HG03457 (cell line): ENCODE measurements around the gene KCNN2.

ENCODE experiments used
- ATAC-seq: cut with Tn5 transposase; IDR thresholded peaks from one replicate; pipeline ENCODE4 v1.9.1; 2021; ENCODE audit warnings: moderate number of reproducible peaks; ENCODE audit not compliant: unreplicated experiment

The KCNN2 gene

DNA sequence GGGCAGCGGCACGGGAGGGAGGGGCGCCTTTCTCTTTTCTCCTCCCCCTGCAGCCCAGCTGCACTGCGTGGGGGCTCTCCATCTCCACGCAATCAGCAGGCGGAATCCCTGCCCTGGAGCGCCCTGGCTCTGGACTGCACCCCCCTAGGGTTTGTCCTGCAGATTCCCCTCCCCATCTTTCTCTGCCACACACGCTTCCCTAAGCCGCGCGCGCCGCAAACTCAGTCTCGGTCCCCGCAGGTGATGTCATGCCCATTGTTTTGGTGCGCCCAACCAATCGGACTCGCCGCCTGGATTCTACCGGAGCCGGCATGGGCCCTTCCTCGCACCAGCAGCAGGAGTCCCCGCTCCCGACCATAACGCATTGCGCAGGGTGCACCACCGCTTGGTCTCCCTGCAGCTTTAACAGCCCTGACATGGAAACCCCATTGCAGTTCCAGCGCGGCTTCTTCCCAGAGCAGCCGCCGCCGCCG, at the start of gene KCNN2:
Gene KCNN2, plus strand, starts transcription at position 347 of the 473 bp plus-strand sequence. Its CDS starts 70 bp downstream, at position 417.
- no peak for ATAC-seq

DNA sequence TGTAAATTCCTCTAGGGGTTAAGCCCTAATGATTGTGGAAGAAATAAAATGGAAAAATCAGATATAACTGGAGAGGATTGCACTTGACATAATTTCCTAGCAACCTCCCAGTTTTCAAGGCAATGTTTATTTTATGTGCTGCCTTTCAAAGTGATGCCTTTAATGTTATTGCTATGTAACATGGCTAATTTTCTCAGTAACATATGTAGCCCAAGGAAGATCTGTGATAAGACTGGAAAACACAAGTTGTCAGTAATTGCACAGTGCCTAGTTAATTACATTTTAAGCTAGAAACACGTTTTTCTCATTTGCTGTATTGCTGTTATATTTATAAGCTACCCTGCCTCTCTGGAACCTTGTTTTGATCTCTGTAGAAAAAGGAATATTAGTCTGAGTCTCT, 49.2 kb upstream of the KCNN2 start:
- no peak for ATAC-seq

DNA sequence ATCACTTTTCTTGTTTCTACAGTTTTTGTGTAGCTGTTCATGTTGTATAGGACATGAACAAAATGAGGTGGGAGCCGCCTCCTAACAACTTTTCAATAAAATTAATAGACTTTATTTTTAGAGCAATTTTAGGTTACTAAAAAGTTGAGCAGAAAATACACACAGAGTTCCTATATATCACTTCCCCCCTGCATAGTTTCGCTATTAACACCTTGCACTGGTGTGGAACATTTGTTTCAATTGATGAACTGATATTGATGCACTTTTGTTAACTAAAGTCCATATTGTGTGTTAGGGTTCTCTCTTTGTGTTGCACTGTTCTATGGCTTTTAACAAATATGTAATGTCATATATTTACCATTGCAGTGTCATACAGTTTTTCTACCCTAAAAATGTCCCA, 47.8 kb upstream of the KCNN2 start:
- ATAC-seq, result no peak

DNA sequence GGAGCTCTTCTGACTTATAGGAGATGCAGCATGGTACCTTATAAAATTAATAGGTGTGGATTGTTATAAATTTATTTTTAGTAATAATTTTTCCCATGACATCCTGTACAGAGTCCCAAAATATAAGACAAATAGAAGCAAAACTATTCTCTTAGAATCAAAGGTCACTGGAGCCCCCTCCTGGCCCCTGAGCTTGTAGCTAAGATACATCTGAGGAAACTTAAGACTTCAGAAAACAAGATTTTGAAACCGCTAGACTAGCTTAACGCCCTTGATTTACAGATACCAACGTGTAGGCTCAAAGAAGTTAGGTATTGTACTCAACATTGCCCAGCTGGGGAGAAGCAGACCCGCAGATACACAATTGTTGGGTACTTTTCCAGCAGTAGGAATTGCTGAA, 45.7 kb upstream of the KCNN2 start:
- ATAC-seq, result no peak

DNA sequence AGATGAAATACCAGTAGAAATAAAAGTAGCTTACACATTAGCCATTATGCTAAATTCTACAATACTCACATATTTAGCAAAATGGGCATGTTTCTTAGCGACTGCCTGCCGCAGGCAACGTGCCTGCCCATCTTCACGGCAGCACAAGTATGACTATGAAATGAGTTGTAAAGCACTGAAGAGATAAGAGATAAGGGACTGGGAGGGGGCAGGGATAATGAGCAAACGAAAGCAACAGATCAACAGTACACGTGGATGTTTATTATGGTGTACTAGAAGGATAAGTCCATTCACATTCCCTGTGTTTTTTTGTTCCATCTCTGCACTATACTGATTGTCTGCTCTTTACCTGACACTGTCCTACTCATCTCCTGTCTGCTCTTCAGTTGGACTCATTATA, 44.1 kb upstream of the KCNN2 start:
- ATAC-seq, result no peak

DNA sequence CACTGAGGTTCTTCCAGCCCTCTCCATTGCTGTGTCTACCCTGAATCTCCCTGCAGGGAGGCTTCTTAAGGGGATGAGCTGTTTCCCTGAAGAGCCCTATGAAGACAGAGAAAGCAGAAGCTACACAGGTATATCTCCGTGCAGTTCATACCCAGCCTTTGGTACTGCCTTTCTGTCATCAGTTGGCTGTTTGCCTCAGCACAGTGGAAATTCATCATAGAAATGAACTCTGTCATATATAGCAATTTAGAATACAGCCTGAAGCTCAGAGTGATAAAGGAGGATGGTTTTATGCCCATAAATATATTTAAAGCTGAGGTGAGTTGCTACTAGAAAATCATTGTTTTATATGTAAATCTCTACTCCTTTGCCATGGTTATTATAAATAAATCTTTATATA, 42.6 kb upstream of the KCNN2 start:
- ATAC-seq, result no peak

DNA sequence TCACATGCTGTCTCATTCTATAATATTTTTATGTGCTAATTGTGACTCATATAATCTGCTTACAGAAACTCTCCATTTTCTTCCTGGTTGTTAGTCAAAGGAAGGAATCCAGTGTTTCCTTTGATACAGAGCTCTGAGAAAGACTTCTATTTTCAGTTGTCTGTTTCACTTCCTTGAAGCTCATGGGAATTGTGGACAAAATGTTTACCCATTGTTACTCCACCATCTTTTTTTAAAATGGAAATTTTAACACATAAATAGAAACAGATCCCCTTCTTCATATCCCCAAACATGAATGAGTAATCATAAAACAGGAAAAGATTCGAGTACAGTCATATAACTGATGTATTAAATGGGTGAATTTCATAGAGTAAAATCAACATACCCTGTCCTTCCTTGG, 42.0 kb upstream of the KCNN2 start:
- ATAC-seq, result no peak

DNA sequence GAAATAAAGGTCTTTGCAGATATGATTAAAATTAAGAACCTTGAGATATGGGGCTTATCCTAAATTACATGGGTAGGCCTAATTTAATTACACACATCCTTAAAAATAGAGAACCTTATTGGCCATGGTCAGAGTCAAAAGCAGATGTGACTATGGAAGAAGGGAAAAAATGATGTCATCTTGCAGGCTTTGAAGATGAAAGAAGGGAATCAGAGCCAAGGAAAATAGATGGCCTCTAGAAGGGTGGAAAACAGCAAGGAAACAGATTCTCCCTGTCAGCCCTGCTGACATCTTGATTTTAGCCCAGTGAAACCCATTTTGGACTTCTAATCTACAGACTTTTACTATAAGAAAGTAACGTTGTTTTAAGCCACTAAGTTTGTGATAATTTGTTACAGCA, 37.6 kb upstream of the KCNN2 start:
- no peak for ATAC-seq

DNA sequence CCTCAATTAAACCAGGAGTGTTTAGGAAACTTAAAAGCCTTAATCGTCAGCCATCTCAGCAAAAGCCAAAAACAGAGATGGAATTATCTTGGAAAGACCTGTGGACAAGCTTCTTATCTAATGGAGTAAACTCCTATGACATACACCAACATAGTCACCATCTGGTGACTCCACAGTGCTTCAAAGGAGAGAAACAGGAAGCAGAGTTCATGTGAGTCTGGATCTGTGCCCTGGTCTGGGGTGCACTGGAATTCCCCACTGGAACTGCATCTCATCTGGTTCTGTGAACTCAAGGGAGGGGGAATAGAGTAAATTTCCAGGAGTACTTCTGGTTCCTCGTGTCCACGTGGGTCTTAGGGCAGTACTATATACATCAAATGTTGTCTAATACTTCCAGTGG, 36.3 kb upstream of the KCNN2 start:
- no peak for ATAC-seq

DNA sequence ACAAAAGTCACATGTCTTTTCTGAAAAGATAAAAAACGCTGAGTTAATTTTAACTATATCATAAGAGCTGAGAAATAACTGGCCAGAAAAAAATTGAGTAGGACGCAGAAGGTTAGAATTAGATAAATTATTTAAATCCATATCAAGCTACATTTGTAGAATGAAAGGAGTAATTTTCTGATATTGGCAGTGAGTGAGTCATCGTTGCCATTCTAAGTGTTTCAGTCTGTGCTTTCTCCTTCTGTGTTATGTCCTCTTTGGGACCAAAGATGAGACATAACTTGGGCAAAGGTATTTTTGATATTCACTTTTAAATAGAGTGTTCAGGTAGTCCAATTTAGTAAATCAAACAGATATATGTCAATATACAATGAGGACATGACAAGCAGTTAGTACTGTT, 34.4 kb upstream of the KCNN2 start:
- ATAC-seq, result no peak

DNA sequence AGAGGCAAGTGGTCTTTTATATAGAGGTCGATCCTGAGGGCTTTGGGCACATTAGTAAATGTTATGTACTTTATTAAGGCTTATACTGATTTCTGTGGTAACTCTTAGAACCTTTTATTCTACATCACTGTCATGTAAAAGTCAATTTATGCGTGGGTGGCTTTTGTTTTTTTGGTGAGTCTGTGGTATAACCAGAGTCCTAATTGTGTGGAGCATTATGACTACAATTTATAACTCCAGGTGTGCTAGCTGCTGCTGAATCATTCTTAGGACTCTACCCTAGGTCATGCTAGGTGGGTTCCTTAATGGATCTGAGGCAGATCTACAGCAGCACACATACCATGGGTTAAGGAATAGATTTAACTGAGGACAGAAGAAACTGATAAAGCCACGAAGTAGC, 33.9 kb upstream of the KCNN2 start:
- ATAC-seq, result no peak

DNA sequence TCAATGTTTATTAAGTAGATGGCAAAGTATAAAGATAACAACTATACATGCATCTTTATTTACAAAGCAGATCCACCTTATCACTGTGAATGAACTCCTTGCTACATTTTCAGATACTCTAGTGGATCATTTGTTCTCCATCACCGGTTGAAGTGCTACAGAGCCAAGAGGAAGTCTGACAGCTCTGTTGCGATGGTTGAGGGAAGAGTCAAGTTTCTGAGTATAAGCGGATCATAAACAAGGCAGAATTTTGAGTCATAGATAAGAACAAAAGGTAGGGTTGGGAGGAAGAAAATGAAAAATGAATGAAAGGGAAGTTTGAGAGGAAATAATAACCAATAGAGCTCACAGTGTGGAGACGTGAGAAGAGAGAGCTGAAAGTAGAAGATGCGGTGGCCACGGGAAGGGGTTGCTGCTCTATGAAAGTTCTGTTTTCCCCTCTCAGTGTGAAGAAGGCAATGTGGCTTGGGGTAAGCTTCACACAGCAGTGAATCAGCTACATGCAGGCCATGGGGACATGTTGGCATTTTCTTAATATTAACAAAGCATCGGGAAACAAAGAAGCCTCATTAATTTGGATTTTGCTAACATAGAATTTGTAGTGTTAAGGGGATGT, 30.8 kb upstream of the KCNN2 start:
- no peak for ATAC-seq

DNA sequence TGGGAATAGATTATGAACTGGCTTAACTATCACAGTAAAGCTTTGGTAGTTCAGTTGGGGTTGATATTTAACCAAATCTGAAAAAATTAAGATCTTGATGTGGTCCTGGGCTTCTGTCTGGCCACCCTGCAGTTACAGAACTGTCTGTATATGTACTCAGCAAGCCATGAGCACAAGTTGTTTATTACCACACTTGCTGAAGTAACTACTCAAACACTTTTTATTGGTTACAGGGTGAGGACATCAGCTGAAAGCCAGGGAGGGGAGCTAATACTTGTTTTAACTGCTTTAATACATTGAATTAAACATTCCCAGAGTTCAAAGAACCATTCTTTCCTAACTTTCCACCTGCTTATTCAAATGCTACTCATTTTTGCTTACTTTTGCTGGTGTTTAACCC, 29.4 kb upstream of the KCNN2 start:
- no peak for ATAC-seq

DNA sequence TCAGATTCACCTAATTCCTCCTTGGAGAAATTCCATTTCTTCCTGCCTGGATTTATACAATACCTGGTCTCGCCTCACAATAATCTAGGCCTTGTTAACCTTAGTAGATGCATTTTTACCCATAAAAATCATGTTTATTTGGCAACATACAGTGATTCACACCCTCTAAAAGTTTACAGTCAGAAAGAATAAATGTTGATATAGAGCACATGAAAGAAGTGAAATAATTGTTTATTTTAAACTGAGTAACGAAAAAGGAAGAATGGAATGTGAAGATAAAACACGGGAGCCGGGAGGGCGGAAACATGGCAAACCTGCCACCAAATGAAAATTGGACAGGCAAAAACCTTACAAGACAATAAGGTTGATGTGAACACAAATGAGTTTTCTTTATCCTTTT, 28.9 kb upstream of the KCNN2 start:
- no peak for ATAC-seq

DNA sequence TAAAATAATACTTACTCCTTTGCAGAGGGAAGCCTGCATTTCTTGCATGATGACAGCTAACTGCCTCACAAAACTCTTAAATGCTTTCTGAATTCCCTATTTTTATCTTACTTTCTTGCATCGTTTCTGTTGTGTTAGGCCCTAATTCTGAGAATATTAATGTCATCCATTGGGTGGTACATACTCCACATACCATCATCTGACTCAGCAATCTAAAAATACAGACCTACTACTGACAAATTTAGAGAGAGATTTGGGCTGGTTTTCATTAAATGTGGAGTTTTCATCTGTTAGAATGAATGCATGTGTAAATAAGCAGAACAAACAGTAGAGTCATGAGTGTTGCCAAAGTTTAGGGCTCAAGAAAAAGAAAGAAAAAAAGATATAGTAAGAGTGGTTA, 26.5 kb upstream of the KCNN2 start:
- no peak for ATAC-seq

DNA sequence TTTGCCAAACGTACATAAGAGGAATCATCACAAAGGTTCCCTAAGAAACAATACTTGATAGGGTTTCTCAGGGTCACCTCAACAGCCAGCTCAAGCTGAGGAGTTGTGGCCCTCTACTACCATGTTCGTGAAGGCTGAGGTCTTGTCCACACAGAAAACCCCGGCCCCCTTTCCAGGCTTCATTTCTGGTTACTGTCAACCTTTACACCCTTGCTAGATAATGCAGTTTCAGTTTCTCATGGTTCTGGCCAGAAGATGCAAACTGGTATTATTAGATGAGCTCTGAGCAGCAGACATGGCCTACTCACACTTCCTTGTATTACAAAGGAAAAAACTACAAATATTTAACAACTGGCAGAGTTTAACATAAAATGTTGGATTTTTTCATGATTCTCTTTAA, 22.8 kb upstream of the KCNN2 start:
- no peak for ATAC-seq

DNA sequence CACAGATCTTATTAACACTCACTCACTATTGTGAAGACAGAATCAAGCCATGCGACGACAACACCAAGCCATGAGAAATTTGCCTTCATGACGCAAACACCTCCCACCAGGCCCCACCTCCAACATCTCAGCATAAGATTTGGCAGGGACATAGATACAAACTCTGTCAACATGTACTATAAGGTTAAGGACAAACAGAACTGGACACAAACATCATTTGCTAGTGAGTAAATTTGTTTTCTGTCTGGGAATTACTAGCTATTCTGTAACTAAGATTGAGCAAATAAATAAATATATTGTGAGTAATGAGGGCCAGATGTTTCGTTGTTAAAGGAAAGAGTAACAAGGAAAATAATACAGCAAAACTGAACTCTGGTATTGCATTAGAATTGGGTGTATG, 15.7 kb upstream of the KCNN2 start:
- ATAC-seq, result no peak

DNA sequence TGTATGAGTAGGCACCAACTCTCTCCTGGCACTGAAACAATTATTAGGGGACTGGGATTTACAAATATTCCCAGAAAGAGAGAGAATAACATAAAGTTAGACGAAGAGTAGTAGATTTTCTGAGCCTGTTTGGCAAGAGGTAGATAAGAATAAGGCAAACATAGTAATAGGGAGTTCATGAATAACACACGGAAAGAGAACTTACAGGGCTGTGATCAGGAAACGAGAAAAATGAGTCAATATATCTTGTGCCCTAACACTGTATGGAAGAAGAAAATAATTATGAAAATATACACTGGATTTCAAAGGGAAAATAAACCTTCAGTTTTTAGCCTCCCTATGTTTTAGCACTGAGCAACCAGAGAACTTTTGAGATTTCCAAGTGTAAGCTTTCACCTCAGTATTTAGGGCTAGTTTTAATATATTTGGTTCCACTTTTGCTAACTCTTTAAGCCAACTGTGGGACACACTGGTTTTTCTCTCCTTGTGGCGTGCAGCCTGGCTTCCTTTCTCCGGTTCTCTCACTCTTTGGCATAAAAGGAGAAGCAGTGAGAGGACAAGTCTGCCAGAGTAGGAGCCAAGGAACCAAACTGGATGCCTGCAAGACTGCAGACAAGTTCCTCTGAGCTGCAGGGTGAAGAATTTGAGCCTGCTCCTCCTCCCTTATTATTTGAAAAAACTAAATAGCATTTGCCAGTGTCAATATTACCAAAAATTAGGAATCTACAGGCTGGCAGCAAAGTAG, 6.6 kb upstream of the KCNN2 start:
- ATAC-seq, result no peak

DNA sequence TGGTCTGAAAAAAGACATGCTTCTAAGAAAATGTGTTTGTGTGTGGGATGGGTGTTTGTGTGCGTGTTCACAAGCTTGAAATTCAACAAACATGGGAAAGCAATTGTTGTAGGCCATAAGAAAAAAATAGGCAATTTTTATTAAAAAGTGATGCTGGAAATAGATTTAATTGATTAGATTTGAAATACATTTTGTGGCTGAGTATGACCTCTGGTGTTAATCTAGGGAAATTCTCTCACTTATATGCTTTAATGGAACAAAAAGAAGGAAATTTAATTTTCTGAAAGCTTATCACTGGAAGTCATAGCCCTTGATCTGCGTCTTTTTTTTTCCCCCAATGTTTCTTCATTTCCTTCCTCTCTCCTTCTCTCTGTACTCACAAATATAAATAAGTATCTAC, 3.5 kb upstream of the KCNN2 start:
- ATAC-seq, result no peak

DNA sequence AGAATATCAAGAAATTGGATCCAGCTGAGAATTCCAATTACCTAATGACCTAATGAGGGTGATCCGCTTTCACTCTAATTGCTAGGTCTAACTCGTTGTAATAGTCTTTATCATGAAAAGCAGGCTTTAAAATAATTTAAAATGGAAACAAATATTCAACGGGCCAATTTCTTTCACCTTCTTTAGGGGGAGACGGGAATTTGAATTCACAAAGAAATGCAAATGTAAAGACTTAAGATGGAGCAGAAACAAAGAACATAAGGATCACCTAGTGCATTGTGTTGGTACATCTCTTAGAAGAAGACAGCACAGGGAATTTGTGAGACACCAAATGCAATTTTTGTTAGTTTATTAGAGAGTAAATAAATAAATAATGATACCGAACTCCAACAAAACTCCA, 1.5 kb upstream of the KCNN2 start:
- no peak for ATAC-seq

DNA sequence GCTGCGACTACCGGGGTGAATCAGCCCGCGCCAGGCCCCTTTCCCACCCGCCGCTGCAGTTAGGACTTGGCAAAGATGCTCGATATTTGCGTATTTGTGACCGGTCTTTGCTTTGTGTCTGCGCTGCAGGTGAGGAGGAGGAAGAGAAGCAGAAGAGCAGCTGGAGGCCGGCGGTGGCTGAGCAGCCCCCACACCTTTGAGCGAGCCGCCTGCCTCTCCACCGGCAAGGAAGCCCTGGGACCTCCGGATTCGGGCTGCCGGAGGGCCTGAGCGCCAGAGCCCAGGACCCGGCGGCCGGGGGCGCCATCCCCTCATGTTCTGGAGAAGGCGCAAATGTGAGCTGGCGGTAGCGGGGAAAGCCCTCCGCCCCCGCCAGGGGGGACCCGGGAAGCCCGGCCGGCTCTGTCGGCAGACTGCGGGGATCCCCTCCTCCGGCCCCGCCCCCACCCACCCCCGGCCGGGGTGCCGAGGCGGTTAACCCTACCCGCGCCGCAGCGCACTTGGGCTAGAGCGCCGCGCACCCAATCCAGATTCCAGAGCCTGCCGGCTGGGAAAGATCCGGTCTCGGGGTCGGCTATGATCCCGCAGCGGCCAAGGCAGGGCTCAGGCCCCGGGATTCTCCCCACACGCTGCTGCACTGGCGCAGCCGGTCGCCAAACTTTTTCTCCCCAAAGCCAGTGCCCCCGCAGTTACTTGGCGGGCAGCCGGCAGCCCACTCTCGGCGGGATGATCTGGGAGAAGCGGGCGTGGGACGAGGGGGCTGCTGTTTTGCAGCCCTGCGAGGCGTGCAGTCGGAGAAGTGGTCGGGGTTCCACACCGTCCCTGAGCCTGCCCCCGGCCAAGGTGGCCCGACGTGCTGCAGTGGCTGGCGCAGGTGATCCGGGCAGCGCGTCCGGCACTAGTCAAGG, 800 bp upstream of the KCNN2 start:
- no peak for ATAC-seq
